HG03342 (cell line): Measurements from ENCODE around the gene MAP2K5.

Experiments
- ATAC-seq: cut with Tn5 transposase; IDR thresholded peaks from one replicate; pipeline ENCODE4 v1.9.1; 2021; ENCODE audit warnings: mild to moderate bottlenecking, moderate library complexity; ENCODE audit not compliant: unreplicated experiment

The MAP2K5 gene

DNA sequence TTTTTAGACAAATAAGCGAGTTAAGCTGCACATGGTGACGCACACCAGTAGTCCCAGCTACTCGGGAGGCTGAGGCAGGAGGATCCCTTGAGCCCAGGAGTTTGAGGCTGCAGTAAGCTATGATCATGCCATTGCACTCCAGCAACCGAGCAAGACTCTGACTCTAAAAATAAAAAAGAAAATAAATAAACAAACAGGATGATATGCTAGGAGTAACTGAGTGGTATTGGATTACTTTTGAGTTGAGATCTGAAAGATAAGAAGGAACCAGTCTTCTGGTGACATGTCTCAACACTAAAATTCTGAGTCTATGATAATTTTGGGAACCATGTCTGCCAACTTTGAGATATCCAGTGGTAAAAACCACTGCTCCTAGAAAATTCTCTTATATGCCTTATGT lies 173.7 kb downstream of the MAP2K5 start:
- ATAC-seq, result no peak

- ATAC-seq, result no peak
These were observed 175.3 kb downstream of the MAP2K5 start for GRCh38 chr15:67717776-67718175.

- ATAC-seq, result no peak
These were observed 176.9 kb downstream of the MAP2K5 start for GRCh38 chr15:67719330-67719959.

- no peak for ATAC-seq
These were observed 178.2 kb downstream of the MAP2K5 start for GRCh38 chr15:67720556-67721175.

DNA sequence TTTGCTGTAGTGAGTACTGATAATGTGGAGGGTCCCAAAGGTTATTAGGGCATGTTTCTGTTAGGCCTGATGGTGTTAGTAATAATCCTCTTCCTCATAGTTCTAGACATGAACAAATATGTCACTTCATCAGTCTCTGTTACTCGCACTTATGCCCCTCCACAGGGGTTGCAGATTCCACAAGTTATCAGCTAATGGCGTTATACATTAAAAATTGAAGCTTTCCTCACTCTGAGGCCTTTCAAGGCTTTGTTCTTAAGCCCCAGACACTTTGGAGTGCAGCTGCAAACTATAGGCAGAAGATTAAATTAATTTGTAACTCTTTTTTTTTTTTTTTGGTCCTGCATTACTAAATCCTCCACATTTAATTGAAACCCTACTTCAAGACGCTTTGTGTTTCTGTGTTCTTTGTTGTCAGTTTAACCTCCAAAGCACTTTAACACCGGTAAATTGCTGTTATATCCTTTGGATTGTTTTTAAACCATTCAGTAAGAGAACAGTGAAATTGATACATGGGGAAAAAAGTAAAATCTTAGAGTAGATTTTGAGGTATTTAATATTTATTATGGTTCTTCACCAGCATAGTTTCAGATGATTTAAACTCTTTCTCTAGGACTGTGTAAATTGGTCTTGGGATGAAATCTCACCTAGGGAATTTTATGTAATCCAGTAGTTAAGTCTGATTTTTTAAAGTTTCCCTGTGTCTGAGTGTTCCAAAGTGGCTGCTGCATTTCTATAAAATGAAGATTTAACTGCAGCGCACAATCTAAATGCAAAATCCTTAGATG lies 179.7 kb downstream of the MAP2K5 start:
- ATAC-seq, result no peak

- no peak for ATAC-seq
These were observed 181.0 kb downstream of the MAP2K5 start for GRCh38 chr15:67723294-67724024.

- ATAC-seq, result no peak
These were observed 182.3 kb downstream of the MAP2K5 start for GRCh38 chr15:67724691-67725375.

DNA sequence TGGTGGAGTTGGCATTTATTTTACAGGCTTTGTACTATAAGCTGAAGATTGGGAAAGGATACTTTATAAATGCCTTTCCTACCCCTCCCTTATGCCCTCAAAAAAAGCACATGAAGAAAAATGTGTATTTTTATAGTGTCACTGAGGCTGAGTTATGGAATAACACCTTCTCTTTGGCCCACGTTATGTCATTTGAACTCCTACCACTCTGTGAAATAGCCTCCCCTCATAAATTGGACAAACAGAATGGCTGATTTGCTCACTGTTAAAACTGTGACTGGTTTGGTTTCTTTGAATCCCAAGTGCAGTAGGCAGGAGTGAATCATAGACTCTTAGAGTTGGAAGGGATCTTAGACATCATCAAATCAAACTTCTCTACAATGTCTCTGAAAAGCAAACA lies 187.6 kb downstream of the MAP2K5 start:
- ATAC-seq, result no peak

DNA sequence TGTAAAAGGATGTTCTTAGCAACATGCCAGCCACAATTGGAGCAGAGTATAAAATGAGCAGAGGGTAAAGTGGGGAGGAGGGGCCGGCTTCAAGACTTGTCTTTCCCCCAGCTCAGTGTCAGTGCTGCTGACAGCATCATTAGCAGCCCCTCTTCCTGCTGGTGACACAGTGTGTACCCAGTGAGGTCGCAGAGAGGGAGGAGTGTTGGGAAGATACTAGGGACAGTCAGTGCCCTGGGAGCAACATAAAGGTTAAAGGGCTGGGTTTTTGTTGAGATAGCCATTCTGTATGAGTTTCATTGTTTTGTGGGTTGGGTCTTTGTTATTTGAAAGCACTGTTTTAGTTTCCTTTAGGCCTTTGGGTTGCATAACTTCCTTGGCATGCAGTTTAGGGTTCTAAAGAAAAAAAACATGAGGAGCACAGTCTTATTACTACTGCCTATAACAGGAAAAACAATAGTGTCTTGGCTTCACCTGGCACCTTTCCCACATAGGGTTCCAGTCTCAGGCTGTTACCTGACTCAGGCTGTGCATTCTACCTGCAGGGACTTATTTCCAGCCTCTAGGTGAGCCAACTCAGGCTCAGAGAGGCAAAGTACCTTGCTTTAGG lies 188.7 kb downstream of the MAP2K5 start:
- ATAC-seq, result no peak

DNA sequence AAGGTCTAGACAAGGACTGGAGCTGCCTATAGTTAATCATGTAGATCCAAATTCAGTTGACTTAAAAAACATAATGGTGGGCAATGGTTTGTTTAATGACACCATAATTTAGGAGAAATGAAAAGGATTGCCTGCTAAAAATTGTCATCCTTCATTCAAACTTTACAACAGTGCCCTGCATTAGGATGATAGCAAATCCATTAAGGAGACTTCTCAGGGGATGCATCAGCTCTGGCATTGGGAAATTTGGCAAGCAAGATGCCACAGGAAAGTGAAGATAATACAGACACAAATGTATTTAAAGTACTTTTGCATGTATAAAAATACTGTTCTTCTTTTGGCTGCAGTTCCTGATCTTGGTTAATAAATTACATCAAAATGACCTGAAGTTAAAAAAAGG lies 189.7 kb downstream of the MAP2K5 start:
- no peak for ATAC-seq

DNA sequence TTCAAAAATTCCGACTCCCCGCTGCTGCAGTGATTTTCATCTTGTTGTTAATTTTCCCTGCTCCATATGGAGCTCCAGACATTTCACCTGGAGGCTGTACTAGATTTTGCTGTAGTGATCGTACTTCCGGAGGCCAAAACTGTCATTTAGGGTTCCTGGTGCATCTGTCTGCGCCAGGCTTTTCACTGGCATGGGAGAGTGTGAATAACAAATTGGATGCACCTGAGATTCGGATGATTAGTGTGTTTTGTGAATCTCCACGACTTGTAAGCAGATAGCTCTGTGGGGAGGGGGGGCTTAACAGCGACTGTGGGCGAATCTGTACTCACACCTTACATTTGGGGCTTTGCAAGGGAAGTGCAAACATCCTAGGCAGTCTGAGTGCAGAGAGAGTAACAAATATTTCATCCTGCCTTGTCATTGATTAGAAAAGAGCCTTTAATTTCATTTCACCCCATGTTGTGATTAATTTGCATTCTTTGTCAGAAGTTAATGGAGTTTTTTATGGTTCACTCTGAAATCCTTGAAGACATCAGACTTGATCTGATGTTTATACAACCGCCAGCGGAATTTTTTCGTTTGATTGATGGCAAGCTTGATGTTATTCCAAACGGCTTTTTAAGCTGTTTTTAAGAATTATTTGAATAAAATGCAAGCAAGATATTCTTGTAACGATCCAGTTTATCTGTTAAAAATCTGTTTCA lies 190.3 kb downstream of the MAP2K5 start:
- ATAC-seq, result no peak

GRCh38 chr15:67735896-67736295 lies 193.4 kb downstream of the MAP2K5 start:
- no peak for ATAC-seq

DNA sequence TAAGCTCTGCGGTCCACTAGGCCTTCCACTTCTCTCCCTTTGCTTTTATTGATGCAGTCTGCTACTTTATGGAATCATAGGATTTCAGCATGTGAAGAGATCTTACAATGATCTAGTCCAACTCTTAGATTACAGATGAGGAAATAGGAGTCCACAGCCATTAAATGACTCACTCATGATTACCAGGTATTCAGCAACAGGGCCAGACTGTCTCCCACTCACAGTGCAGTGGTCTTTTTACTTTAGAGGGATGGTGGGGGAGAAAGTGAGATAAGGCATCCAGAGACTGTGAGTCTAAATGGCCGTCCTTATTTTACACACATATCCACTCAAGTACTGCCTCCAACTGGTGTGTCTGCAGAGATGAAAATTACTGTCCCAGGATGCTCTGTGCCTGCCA lies 194.3 kb downstream of the MAP2K5 start:
- no peak for ATAC-seq

- no peak for ATAC-seq
These were observed 195.6 kb downstream of the MAP2K5 start for GRCh38 chr15:67738056-67738455.

DNA sequence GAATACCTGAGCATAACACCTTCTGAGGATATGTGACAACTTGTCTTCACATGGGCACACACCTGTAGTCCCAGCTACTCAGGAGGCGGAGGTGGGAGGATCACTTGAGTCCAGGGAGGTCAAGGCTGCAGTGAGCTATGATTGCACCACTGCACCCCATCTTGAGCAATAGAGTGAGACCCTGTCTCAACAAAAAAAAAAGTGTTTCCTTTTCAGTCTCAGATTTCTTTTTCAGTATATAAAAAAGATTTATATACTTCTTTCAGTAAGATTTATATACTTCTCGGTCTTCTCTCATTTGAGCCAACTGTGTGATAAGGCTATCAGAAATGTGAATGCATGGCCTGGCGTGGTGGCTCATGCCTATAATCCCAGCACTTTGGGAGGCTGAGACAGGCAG lies 197.9 kb downstream of the MAP2K5 start:
- no peak for ATAC-seq

DNA sequence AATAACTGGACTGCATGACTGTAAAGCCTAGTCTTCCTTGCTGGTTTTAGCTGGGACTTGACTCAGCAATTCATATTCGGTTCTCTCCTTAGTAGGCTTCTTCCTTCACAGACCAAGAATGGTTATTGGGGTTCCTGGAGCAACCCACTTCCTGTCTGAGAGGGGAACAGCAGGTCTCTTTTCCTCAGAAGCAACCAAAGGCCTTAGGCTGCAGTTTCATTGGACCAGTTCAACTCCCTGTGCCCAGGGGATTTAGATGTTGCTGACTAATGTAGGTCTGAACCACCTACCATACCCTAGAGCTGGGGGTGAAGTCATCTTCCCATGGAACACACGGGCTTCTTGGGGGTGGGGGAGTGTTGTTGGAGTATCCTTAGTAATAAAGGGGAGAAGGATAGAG lies 198.8 kb downstream of the MAP2K5 start:
- no peak for ATAC-seq

- ATAC-seq, result no peak
These were observed 201.1 kb downstream of the MAP2K5 start for GRCh38 chr15:67743558-67743957.

DNA sequence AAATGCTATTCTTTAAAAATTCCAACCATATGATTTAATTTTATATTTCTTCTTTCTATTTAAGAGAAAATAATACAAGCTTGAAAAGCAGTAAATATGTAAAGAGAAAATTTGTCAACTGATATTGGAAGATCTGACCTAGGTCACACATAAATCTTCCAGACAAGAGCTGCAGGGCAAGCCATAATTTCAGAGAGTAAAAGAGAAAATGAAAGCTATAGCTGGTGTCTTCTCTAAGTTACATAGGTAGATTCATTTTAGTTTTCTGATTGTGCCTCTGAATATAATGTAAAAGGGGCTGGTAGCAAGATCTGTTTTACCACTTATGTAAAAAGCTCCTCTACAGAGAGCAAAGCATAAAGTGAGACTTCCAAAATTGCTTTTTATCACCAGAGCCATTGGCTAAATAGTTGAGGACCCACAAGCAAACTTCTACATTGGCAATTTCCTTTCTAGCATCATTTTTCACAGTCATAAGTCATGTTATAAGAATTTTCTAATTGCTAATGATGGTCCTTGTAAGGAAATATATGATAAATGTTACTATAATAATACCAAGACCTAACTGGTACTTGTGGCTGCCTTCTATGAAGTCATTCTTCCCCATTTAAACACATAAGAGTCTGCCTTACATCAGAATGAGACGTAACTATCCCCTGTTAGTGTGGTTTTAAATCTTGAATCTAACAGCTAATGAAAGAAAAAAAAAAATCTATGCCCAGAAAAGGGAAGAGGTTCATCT lies 202.0 kb downstream of the MAP2K5 start:
- ATAC-seq, result no peak
